Fibroblast of peridontal ligament (primary cell): ENCODE results near the gene GRIK4.
A peak's percentile ranks its signal among the peaks of the same experiment; 100 is the strongest.
"Not testable (repeated sequence)": the region's sequence is repeated elsewhere in the genome, so short reads cannot be mapped to it uniquely, and the experiment has no call there.

Experiments
- DNase-seq: peaks from one replicate; pipeline ENCODE4 v3.0.0-alpha.2; 2010; ENCODE audit errors: extremely low read depth

GRIK4 gene

GRCh38 chr11:120746376-120746775 lies 234.8 kb downstream of the GRIK4 start:
- no peak for DNase-seq

- no peak for DNase-seq
Observed at GRCh38 chr11:120746836-120747609, 235.5 kb downstream of the GRIK4 start.

- DNase-seq = no peak
Observed at GRCh38 chr11:120747850-120748814, 236.6 kb downstream of the GRIK4 start.

- DNase-seq = no peak
Observed at GRCh38 chr11:120749395-120749794, 237.8 kb downstream of the GRIK4 start.

- DNase-seq = no peak
Observed at GRCh38 chr11:120750647-120751549, 239.3 kb downstream of the GRIK4 start.

- no peak for DNase-seq
Observed at GRCh38 chr11:120751550-120751949, 240.0 kb downstream of the GRIK4 start.

GRCh38 chr11:120752668-120753067 lies 241.1 kb downstream of the GRIK4 start:
- DNase-seq = no peak

GRCh38 chr11:120756931-120757330 lies 245.4 kb downstream of the GRIK4 start:
- no peak for DNase-seq

GRCh38 chr11:120759046-120759445 lies 247.5 kb downstream of the GRIK4 start:
- DNase-seq = no peak

GRCh38 chr11:120765710-120766109 lies 254.2 kb downstream of the GRIK4 start:
- DNase-seq = not testable (repeated sequence)

- no peak for DNase-seq
Observed at GRCh38 chr11:120766318-120766717, 254.8 kb downstream of the GRIK4 start.

GRCh38 chr11:120768949-120769348 lies 257.4 kb downstream of the GRIK4 start:
- DNase-seq = no peak

GRCh38 chr11:120769906-120770305 lies 258.4 kb downstream of the GRIK4 start:
- no peak for DNase-seq

- no peak for DNase-seq
Observed at GRCh38 chr11:120771551-120772060, 260.1 kb downstream of the GRIK4 start.

- peak; percentile 5 for DNase-seq
Observed at GRCh38 chr11:120773501-120774031, 262.0 kb downstream of the GRIK4 start.

- DNase-seq = no peak
Observed at GRCh38 chr11:120774591-120775386, 263.2 kb downstream of the GRIK4 start.

GRCh38 chr11:120775986-120776951 lies 264.7 kb downstream of the GRIK4 start:
- no peak for DNase-seq

GRCh38 chr11:120778685-120779490 lies 267.3 kb downstream of the GRIK4 start:
- DNase-seq = no peak
